ENCODE measurements around the gene TBC1D22A. TPM values are rescaled to one million over a fixed set of nuclear protein-coding genes. Genes with fewer than 3 reads are reported as not detected.
"Not testable (repeated sequence)": the region's sequence is repeated elsewhere in the genome, so short reads cannot be mapped to it uniquely, and the experiment has no call there.

TBC1D22A gene
- total RNA-seq, 1 donor from 2014 or later: 15.8 TPM

GRCh38 chr22:46801331-46801811 is 38.9 kb downstream of the TBC1D22A start:
- intact Hi-C loops (cut with micrococcal nuclease): no loop called here
- ATAC-seq (no peak), DNase-seq (no peak)

DNA sequence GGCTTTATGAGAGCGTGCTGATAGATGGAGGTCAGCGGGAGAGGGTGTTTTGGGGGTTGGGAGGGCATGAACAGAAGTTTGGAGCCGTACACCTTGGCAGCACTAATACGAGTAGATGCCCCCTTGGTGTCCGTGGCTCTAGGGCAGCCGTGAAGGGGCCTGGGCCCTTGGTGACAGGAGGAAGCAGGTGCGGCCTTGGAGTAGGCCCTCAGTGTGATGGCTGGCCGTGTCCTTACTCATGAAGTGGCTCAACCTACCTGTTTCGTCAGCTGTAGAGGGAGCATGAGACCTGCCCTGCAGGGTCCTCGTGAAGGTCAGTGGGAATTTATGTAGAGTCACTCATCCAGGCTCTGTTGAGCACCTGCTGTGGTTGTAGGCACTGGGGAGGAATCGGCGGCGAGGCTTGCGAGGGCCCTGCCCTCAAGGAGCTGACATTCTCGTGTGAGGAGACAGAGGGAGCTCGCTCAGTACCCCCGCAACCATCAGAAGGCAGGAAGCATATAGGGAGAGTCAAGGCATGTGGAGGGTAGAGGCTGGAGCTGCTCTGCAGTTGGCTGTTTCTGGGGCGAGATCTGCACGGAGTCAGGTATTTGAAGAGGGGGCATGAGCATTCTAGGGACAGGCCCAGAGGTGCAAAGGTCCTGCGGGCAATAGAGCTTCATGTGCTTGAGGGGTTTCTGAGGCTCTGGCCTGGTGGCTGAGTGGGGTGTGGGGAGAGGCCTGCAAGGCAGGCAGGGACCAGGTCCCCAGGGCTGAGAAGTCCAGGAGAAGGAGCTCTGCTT is 39.6 kb downstream of the TBC1D22A start:
- intact Hi-C loops (cut with micrococcal nuclease): no loop called here
- ATAC-seq: no peak

GRCh38 chr22:46802608-46803027 is 40.2 kb downstream of the TBC1D22A start:
- intact Hi-C loops (cut with micrococcal nuclease): no loop called here
- no peak for ATAC-seq
- no peak for DNase-seq

More for the DNA sequence above, 39.6 kb downstream of the TBC1D22A start:
- no peak for DNase-seq

- intact Hi-C loops (cut with micrococcal nuclease): no loop called here
- ATAC-seq (peak; percentile 75), DNase-seq (peak; percentile 74)
These were observed 40.8 kb downstream of the TBC1D22A start for GRCh38 chr22:46803031-46803880.

DNA sequence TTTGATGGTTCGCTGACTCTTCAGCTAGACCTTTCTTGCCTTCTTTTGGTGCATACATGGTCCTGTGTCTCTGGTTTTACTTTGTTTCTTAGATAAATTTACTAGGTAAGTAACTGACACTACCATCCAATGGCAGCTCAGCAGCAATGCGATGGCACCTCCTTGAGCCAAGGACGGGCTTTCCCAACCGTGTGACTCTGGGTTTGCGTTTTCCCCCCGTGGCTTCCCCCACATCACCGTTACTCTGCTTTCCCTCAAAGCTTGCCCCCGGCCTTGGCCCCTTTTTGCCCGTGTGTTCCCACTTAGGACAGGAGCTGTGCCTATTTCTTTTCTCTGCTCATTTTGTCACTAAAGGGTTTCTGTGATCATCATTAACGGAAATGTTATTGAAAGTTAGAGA is 41.5 kb downstream of the TBC1D22A start:
- no peak for DNase-seq
- intact Hi-C loops (cut with micrococcal nuclease): no loop called here
- ATAC-seq: no peak

DNA sequence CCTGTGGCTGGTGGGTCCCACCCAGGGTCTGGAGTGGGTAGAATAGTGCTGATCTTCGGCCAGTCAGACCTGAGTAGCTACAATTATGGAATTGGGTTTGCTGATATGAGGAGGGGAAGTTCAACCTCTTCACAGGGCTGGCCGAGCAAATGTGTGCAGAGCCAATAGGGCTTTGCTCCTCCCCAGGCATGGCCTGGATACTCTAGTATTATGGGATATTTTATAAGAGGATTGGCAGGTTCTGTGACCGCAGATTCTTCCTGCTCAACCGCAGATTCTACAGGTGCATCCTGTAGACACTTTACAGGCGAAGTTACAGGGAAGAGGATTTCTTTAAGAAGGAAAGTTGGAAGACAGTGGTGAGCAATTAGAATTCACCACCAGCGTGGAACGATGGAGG is 44.3 kb downstream of the TBC1D22A start:
- intact Hi-C loops (cut with micrococcal nuclease): no loop called here
- DNase-seq (no peak), ATAC-seq (no peak)

GRCh38 chr22:46807458-46807857 is 45.0 kb downstream of the TBC1D22A start:
- DNase-seq: no peak
- no peak for ATAC-seq
- intact Hi-C loops (cut with micrococcal nuclease): no loop called here

DNA sequence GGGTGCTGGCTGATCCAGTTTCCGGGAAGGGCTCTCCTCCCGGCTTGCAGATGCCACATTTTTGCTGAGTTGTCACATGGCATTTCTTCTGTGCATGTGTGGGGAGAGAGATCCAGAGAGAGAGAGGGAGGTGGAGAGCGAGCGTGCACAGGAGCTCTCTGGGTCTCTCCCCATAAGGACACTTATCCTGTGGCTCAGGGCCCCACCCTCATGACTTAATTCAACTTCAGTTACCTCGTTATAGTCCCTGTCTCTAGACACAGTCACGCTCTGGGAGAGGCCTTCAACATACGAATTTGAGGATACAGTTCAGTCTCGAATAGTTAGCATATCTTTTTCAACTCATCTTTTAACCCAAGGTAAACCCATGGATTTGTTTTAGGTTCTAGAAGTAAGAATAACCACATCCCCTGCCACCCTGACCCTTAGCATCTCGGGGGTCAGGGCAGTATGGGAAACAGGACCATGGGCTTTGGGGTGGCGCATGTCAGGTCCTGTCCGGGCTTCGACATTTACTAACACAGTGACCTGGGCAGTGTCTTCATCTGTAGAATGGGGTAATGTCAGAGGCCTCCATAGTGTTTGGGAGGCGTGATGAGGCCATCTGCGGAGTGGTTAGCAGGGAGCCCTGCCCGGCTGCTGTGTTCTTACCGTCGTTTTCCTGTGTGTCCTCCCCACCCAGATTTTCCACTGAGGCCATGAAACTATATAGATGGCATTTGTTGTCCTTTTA is 46.9 kb downstream of the TBC1D22A start:
- no peak for ATAC-seq
- intact Hi-C loops (cut with micrococcal nuclease): no loop called here
- DNase-seq: no peak

GRCh38 chr22:46810856-46811786 is 48.7 kb downstream of the TBC1D22A start:
- DNase-seq (no peak), ATAC-seq (no peak)
- intact Hi-C loops (cut with micrococcal nuclease): no loop called here

DNA sequence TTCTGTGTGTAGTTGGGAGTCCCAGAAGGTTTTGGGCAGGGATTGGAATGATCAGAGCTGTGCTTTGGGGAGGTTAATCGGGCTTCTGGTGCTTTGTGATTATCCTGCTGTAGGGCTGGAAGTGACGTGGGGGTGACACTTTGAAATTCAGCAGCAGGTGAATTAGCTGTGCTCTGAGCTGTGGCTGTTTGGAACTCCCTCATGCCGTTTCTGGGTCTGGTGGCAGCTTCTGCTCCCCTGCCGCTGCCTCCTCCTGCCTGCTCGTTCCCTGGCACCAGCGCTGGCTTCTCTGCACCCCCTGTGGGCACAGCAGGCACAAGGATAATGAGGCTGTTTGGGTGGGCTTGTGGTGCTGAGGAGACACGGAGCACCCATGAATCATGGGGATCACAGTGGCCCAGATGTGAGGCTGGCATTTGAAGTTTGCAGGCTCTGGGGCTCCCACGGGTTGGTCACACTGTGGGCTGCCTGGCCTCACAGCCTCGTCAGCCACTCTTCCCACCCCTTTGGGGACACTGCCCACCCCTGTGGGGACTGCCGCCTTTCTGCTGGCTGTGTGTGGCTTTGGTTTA is 49.7 kb downstream of the TBC1D22A start:
- intact Hi-C loops (cut with micrococcal nuclease): no loop called here
- ATAC-seq (no peak), DNase-seq (no peak)

DNA sequence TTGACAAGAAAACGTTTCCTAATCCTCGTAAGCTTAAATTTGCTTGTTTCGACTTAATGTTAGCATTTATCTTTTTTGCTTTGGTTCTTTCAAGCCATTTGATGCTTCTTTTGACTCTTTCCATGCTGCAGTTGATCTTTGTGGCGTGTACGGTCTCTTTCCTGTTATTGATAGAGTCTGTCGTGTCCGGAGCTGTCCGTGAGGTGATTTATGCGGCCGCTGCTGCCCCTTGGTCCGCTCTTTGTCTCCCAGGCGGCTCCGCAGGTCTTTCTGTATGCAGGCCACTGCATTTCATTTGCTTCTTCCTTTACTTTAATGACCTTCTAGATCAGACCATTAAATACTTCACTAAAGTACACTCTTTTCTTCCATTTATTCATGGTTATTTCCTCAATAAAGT is 50.3 kb downstream of the TBC1D22A start:
- ATAC-seq (no peak), DNase-seq (no peak)
- intact Hi-C loops (cut with micrococcal nuclease): no loop called here

DNA sequence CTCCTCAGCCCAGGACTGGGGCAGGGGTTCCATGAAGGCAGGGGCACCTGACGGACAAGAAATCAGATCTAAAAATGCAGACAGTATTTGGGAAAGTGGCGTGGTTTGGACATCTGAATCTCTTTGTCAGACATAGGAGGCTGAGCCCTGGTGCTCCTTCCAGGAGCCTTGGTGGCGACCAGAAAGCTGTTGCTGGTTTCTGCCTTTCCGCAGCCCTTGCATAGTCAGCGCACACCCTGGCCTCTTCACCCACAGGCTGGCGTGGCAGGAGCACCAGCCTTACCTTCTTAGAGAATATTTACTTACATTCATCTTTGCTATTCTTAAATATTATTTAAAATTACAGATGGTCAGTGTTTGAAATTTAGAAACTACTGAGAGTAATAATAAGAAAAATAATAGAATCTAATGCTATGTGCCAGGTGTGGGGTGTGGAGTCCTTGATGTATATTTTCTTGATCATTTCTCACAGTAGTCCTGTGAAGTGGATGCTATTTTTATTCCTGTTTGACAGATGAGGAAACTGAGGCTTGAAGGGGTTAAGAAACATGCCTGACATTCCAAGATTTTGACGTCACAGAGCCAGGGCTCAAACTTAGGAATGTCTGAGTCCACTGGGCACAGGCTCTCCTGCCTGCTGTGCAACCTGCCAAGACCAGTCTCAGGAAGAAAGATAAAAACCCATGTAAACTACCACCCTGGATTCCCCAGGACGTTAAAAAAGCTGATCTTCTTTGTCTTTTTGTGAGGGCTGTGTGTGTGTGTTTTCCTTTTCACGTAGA is 51.6 kb downstream of the TBC1D22A start:
- no peak for ATAC-seq

DNA sequence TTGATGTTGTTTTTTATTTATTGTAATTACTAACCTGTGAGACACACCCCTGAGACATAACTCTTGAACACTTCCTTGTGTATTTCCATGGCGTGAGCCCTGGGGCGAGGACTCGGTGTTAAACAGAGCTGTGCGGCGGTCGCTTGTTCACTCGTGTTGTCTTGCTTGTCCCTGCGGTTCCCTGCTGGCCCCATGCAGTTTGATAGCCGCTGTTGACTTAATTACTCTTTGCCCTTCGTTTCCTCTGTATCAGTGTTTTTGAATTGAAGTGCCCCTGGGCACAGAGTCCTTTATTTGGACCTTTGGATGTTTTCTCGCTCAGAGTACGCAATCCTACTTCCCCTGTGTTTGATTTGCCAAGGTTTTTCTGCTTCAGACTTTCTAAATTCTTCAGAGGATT is 52.7 kb downstream of the TBC1D22A start:
- ATAC-seq (no peak), DNase-seq (no peak)
- intact Hi-C loops (cut with micrococcal nuclease): no loop called here

More for the DNA sequence above, 51.6 kb downstream of the TBC1D22A start:
- DNase-seq: no peak
- intact Hi-C loops (cut with micrococcal nuclease): no loop called here

GRCh38 chr22:46815559-46815895 is 53.1 kb downstream of the TBC1D22A start:
- no peak for ATAC-seq
- intact Hi-C loops (cut with micrococcal nuclease): no loop called here

GRCh38 chr22:46815896-46816731 is 53.7 kb downstream of the TBC1D22A start:
- DNase-seq (no peak), ATAC-seq (peak; percentile 46)
- intact Hi-C loops (cut with micrococcal nuclease): no loop called here

More at GRCh38 chr22:46815559-46815895, 53.1 kb downstream of the TBC1D22A start:
- DNase-seq: no peak

DNA sequence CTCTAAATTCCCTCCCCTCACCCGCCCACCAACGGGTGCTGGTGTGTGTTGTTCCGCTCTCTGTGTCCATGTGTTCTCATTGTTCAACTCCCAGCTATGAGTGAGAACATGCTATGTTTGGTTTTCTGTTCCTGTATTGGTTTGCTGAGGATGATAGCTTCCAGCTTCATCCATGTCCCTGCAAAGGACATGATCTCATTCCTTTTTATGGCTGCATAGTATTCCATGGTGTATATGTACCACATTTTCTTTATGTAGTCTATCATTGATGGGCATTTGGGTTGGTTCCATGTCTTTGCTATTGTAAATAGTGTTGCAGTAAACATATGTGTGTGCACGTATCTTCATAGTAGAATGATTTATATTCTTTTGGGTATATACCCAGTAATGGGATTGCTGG is 54.9 kb downstream of the TBC1D22A start:
- DNase-seq; intact Hi-C loops (cut with micrococcal nuclease); ATAC-seq: not testable (repeated sequence)

- intact Hi-C loops (cut with micrococcal nuclease): no loop called here
- DNase-seq (no peak), ATAC-seq (no peak)
These were observed 60.8 kb downstream of the TBC1D22A start for GRCh38 chr22:46823248-46823647.
